Common myeloid progenitor, CD34-positive (primary cell): ENCODE measurements around the gene OR51T1. TPM values are rescaled to one million over a fixed set of nuclear protein-coding genes. Genes with fewer than 3 reads are reported as not detected.
"Not testable (repeated sequence)": the region's sequence is repeated elsewhere in the genome, so short reads cannot be mapped to it uniquely, and the experiment has no call there.

ENCODE experiments used
- CTCF ChIA-PET: fragments of 350-600 bp; sonication (Branson Sonifier 250); formaldehyde crosslinking; loops from one replicate; lab custom pipeline; 2021; ENCODE audit warnings: antibody characterized with exemption; lab: Charles Lee
- POLR2A ChIA-PET: fragments of 350-600 bp; sonication (Branson Sonifier 250); formaldehyde crosslinking; loops from one replicate; lab custom pipeline; 2021; ENCODE audit warnings: antibody characterized with exemption; lab: Charles Lee
- DNase-seq, 3 donors: peaks; one replicate each; pipeline versions ENCODE4 v3.0.0 to v3.0.0-alpha.2; 2013
- H3K27ac ChIP-seq, 2 experiments: 1 replicate in 1 of 2; 2 replicates in 1 of 2; pipeline ENCODE4 v1.7.0; 2013; ENCODE audit warnings: inconsistent platforms in 2 of 2, low read length in 2 of 2, mild to moderate bottlenecking in 2 of 2, low read depth in 1 of 2, moderate library complexity in 1 of 2; ENCODE audit not compliant: severe bottlenecking in 2 of 2, insufficient read depth in 1 of 2, poor library complexity in 1 of 2
- H3K27me3 ChIP-seq, 5 experiments: replicated peaks in 2 of 5; 1 replicate in 3 of 5; 2 replicates in 2 of 5; pipeline versions ENCODE4 v1.6.1 to v1.7.0; 2013; ENCODE audit warnings: low read length in 4 of 5, mild to moderate bottlenecking in 2 of 5, moderate library complexity in 2 of 5, inconsistent platforms in 1 of 5; ENCODE audit not compliant: insufficient read depth in 5 of 5, control insufficient read depth in 4 of 5
- H3K36me3 ChIP-seq, 4 experiments: 1 replicate in 2 of 4; 2 replicates in 2 of 4; pipeline versions ENCODE4 v1.6.1 to v1.7.0; 2013; ENCODE audit warnings: low read length in 3 of 4, control low read depth in 1 of 4, mild to moderate bottlenecking in 1 of 4; ENCODE audit not compliant: control insufficient read depth in 4 of 4, insufficient read depth in 4 of 4
- H3K4me1 ChIP-seq, 4 experiments: 1 replicate in 3 of 4; 2 replicates in 1 of 4; pipeline versions ENCODE4 v1.6.1 to v1.7.1; 2013; ENCODE audit warnings: low read length in 3 of 4, mild to moderate bottlenecking in 3 of 4, control low read depth in 1 of 4, inconsistent platforms in 1 of 4, moderate library complexity in 1 of 4; ENCODE audit not compliant: control insufficient read depth in 4 of 4, insufficient read depth in 4 of 4; ENCODE audit errors: control extremely low read depth in 1 of 4
- H3K4me3 ChIP-seq, 7 experiments: 1 replicate in 4 of 7; 2 replicates in 3 of 7; pipeline versions ENCODE4 v1.5.1 to v1.7.0; 2013; ENCODE audit warnings: mild to moderate bottlenecking in 7 of 7, low read length in 6 of 7, moderate library complexity in 6 of 7, inconsistent platforms in 2 of 7, low read depth in 2 of 7, control low read depth in 1 of 7; ENCODE audit not compliant: insufficient read depth in 4 of 7, control insufficient read depth in 1 of 7; ENCODE audit errors: extremely low read depth in 1 of 7
- H3K9me3 ChIP-seq, 5 experiments: 1 replicate in 4 of 5; 2 replicates in 1 of 5; pipeline versions ENCODE4 v1.6.1 to v1.7.1; 2013; ENCODE audit warnings: low read length in 4 of 5, mild to moderate bottlenecking in 2 of 5, inconsistent platforms in 1 of 5, low read depth in 1 of 5, moderate library complexity in 1 of 5; ENCODE audit not compliant: control insufficient read depth in 4 of 5, insufficient read depth in 2 of 5; ENCODE audit errors: control extremely low read depth in 1 of 5
- WGBS: methylation state at CpG from one replicate; pipeline ENCODE4 v1.1.5; 2013; ENCODE audit not compliant: insufficient coverage; 5-methylcytosine and 5-hydroxymethylcytosine counted together
- polyA plus RNA-seq: library from polyadenylated mRNA; unstranded; fragments of 120-200 nt; gene quantifications from one replicate; pipeline ENCODE4 v1.2.1, GENCODE V29; 2013

OR51T1 gene, protein sequence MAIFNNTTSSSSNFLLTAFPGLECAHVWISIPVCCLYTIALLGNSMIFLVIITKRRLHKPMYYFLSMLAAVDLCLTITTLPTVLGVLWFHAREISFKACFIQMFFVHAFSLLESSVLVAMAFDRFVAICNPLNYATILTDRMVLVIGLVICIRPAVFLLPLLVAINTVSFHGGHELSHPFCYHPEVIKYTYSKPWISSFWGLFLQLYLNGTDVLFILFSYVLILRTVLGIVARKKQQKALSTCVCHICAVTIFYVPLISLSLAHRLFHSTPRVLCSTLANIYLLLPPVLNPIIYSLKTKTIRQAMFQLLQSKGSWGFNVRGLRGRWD
- polyA plus RNA-seq, result not detected

DNA sequence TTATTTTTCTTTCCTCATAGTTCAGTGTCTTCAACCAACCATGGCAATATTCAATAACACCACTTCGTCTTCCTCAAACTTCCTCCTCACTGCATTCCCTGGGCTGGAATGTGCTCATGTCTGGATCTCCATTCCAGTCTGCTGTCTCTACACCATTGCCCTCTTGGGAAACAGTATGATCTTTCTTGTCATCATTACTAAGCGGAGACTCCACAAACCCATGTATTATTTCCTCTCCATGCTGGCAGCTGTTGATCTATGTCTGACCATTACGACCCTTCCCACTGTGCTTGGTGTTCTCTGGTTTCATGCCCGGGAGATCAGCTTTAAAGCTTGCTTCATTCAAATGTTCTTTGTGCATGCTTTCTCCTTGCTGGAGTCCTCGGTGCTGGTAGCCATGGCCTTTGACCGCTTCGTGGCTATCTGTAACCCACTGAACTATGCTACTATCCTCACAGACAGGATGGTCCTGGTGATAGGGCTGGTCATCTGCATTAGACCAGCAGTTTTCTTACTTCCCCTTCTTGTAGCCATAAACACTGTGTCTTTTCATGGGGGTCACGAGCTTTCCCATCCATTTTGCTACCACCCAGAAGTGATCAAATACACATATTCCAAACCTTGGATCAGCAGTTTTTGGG lies at the start of gene OR51T1:
TSS of gene OR51T1 (plus strand) at position 41 of the 641 bp plus-strand sequence. CDS start at position 41, 0 bp downstream.
- H3K9me3 ChIP-seq, result no peaks in the 10 kb centered on the region
- H3K27me3 ChIP-seq, result peaks cover 0 to 1% (median 0%) of the 10 kb centered on the region in 5 experiments
- ChIA-PET CTCF (no interaction called here), POLR2A (no interaction called here)
- WGBS, result 97% methylated on average over 5 of the region's 8 CpGs
- H3K4me1 ChIP-seq, result no peaks in the 10 kb centered on the region
- no peak for DNase-seq
- no peak within 1 kb of the TSS for H3K27ac ChIP-seq
- H3K4me3 ChIP-seq, result no peak within 1 kb of the TSS
- H3K36me3 ChIP-seq, result no peaks in the 10 kb centered on the region

DNA sequence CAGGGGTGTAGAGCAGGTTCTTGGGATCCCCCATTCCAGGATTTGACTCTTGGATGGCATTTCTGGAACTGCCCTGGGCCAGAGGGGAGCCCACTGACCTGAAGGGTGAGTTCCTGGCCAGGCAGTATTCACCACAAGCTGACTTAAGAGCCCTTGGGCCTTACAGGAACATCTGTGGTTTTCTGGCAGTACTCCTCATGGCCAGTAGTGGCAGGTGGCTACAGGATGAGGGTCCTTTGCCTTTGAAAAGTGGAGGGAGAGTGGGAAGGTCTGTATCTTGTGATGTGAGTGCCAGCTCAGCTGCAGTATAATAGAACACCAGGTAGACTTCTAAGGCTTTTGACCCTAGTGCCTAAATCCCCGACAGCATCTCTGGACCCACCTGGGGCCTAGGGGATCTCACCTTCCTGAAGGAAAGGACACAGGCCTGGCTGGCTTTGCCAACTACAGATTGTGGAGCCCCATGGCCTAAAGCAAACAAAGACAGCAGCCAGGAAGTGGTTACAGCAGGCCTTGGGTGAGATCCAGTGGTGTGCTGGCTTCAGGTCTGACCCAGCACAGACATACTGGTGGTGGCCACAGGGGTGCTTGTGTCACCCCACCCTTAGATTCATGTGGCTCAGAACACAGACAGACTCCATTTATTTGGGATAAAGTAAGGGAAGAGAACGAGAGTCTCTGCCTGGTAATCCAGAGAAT lies 41.7 kb upstream of the OR51T1 start:
- Histone ChIP-seq H3K36me3 (no peaks in the 10 kb centered on the region), H3K4me1 (no peaks in the 10 kb centered on the region), H3K27me3 (no peaks in the 10 kb centered on the region), H3K9me3 (no peaks in the 10 kb centered on the region), H3K27ac (no peak overlapping the region), H3K4me3 (no peak overlapping the region)
- ChIA-PET POLR2A (no interaction called here), CTCF (no interaction called here)
- WGBS, result 100% methylated on average over 1 of the region's 2 CpGs
- no peak for DNase-seq

DNA sequence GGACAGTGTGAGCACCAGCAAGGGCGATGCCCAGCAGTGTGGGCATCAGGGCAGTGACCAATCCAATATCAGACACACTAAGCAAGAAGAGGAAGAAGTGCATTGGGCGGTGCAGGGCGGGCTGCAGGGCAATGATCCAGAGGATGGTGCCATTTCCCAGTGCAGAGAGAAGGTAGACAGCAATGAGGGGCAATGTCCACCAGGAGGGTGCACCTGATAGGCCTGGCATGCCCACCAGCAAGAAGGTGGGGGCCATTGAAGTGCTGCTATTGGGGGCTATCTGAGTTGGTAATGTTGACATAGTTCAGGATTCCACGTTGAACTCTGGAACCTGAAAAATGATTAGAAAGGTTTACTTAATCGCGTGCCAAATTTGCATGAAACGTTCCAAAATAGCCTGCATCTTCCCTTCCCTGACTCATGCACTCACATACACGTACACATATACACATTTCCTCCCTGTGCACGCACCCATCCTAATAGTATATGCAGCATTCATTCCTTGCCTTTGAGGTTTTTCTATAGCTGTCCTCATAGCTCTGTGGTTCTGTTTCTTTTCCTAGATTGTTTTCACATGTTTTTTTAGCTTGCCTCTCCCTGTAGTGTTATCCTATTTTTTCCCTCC lies 32.7 kb upstream of the OR51T1 start, which contains the start of gene OR51S1:
TSS of gene OR51S1 (minus strand) at position 301 of the 625 bp plus-strand sequence. CDS start at position 301, 0 bp downstream.
- POLR2A ChIA-PET, result no interaction called here
- no peaks in the 10 kb centered on the region for H3K4me1 ChIP-seq

DNA sequence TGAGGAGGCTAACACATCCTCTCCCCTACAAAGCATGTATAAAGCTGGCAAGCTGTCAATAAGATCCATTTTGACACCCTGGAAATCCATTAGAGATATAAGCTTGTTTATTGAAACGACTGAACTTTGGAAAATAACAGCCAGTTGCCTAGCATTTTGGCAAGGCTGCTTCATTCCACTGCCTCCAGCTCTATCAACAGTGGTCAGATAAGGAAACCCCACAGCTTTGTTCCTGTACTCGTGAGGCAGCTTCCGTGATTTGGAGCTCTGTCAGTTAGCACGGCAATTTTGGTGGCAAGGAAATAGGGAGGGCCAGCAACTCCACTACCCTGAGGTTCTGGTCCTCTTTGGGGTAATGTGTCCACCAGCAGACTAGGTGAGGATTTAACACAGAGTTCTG lies 30.7 kb upstream of the OR51T1 start:
- Histone ChIP-seq H3K4me3 (no peak overlapping the region), H3K4me1 (no peaks in the 10 kb centered on the region), H3K27ac (no peak overlapping the region), H3K36me3 (no peaks in the 10 kb centered on the region), H3K9me3 (no peaks in the 10 kb centered on the region), H3K27me3 (no peaks in the 10 kb centered on the region)
- CTCF ChIA-PET, result no interaction called here
- 43% methylated on average over 2 of the region's 4 CpGs for WGBS
- peak in 2 of 3 donors; percentile 3 to 41 for DNase-seq
- POLR2A ChIA-PET, result no interaction called here

More for the DNA sequence above, 32.7 kb upstream of the OR51T1 start, which contains the start of gene OR51S1:
- no peak for DNase-seq
- H3K9me3 ChIP-seq, result no peaks in the 10 kb centered on the region
- CTCF ChIA-PET, result no interaction called here
- no peak within 1 kb of the TSS for H3K27ac ChIP-seq
- H3K36me3 ChIP-seq, result no peaks in the 10 kb centered on the region
- H3K4me3 ChIP-seq, result no peak within 1 kb of the TSS
- WGBS, result 87% methylated on average over 9 of the region's 9 CpGs
- H3K27me3 ChIP-seq, result no peaks in the 10 kb centered on the region

DNA sequence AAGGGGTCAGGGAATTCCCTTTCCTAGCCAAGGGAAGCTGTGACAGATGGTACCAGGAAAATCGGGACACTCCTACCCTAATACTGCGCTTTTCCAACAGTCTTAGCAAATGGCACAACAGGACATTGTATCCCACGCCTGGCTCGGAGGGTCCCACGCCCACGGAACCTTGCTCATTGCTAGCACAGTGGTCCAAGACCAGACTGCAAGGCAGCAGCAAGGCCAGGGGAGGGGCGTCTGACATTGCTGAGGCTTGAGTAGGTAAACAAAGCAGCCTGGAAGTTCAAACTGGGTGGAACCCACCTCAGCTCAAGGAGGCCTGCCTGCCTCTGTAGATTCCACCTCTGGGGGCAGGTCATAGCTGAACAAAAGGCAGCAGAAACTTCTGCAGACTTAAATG lies 27.4 kb upstream of the OR51T1 start:
- CTCF ChIA-PET, H3K9me3 ChIP-seq, DNase-seq, H3K27ac ChIP-seq, H3K36me3 ChIP-seq, POLR2A ChIA-PET, H3K4me3 ChIP-seq, H3K27me3 ChIP-seq, H3K4me1 ChIP-seq: not testable (repeated sequence)
- 100% methylated on average over 7 of the region's 7 CpGs for WGBS

DNA sequence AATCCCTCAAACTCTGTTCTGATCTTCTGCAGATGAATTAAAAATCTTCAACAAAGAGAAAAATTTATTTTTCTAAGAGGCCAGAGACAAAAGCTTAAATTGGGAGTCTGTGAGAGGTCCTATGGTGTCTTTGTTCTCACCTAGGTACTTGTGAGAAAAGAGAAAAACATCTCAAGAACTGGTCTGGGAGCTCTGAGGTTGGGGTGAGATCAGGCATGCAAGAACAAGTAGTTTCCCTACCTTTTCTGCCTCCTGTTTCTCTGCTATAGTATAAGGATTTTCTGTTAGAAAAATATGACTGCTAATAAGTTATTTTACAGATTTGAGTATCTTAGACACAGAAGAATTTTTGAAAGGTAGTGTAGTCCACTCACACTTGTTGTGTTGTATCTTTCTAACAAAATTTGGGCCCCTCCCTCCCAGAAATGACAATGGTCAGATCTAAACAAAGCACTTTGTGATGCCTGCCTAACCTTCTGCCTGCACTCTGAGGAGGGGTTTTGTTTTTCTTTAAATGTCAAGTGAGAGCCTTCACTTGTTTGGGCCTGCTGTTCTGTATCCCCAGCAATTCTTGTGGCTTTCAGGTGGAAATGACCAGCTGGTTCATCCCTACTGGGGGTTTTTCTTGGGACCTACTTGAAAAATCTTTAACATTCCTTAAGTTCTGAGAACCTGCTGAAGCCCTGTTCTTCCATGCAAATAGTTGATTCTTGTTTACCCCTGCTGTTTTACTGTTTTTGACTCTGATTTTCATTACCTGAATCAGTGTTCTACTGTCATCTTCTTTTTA lies 19.1 kb upstream of the OR51T1 start:
- no peak for DNase-seq
- H3K36me3 ChIP-seq, result no peaks in the 10 kb centered on the region
- no peak overlapping the region for H3K27ac ChIP-seq
- ChIA-PET CTCF (no interaction called here), POLR2A (no interaction called here)
- no peaks in the 10 kb centered on the region for H3K27me3 ChIP-seq
- no peaks in the 10 kb centered on the region for H3K4me1 ChIP-seq
- no peaks in the 10 kb centered on the region for H3K9me3 ChIP-seq
- no peak overlapping the region for H3K4me3 ChIP-seq
